Erythroblast (primary cell): Measurements from ENCODE around the gene OLFM1.
"Not testable (repeated sequence)": the region's sequence is repeated elsewhere in the genome, so short reads cannot be mapped to it uniquely, and the experiment has no call there.

Experiments
- DNase-seq, 2 experiments: peaks; one replicate each; lab custom pipeline; 2025; lab: John Stamatoyannopoulos, UW
- GATA1 ChIP-seq: IDR thresholded peaks from 2 replicates; pipeline ENCODE4 v1.6.1; 2011; ENCODE audit warnings: low read depth, mild to moderate bottlenecking, control low read depth, low read length, moderate library complexity
- POLR2A ChIP-seq: IDR thresholded peaks from 2 replicates; pipeline ENCODE4 v1.6.1; 2011; ENCODE audit warnings: mild to moderate bottlenecking, low read length

Gene OLFM1

DNA sequence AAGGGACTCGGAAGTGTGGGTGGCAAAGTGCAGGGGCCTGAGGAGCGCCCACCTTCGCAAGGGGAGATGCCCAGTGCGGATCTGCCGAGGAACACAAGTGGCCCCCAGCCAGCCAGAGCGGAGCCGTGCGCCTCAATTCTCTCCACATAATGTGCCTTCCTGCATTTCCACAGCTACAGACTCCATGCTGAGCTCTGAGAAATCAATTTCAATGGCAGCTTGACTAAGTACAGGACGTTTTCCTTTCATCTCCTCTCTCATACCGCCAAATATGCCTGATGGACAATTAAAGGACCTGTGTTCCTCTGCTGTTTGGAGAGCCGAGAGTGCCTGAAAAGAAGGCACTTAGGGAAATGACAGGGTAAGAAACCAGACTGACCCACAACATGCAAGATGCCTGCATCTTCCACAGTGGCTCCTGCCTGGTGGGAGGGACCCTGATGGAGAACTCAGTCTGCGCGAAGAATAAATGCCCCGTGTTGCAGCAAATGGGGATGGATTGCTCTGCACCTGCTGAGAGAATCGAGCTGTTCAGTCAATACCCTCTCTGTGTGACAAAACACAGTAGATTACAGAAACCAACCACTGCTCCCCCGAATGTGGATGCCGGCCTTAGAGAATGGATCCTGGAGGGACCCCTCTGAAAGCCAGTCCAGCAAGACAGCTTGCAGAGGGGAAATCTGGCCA lies 38.6 kb upstream of the OLFM1 start:
- TF ChIP-seq GATA1, result no peak
- no peak for TF ChIP-seq POLR2A
- DNase-seq, result no peak

DNA sequence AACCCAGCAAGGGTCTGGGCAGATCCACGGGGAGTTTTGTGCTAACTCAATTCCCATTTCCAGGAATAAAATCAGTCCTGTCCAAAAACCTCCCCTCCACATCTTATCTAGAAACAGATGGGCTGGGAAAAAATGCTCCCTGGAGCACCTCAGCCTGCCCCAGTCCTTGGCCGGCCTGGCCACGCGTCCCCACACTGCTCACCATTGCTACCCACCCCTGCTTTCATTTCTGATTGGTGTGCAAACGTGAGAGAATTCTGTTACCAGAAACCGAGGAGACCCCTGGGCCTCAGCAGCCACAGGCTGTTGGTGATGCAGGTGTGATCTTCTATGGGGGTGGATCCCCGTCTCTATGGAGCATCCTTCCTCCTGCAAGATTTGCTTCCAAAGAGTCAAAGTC lies 38.0 kb upstream of the OLFM1 start:
- DNase-seq, result no peak
- TF ChIP-seq POLR2A (no peak), GATA1 (no peak)

DNA sequence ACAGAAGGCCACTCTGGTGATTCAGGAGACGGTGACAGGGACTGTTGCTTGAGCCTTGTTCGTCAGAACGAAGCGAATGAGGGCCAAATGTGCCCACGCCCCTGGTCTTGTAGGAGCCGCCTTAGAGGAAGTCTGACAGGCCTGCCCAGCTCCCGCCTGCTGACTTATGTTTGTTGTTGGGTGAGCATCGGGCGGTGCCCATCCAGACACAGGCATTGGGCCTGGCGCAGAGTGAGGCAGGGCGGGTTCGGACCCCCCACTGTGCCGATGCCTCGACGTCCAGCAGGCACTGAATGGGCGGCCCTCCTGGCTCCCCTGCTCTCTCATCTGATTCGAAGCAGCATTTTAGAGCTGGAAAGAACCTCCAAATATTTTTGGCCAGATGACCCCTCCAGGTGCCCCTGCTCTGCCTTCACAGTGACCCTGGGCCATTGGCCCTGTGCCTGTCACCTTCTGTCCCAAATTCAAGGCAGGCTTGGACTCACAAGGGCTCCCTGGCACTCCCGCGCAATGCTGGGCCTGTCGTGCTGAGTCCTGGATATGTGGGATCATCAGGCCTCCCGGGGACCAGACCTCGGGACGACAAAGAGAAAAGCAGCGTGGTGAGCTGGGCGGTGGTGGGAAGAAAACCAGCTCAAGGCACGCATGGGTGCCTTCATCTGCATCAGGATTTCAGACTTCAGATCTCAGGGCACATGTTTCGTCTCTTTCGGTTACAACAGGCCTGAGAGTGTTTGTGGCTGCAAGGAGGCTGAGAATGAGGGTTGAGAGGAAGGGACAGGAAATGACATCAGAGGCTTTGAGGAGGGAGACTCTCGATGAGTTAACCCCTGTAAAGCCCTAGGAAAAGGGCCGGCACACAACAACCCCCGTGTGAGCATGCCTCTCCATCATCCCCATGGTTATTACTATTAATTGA lies 37.1 kb upstream of the OLFM1 start:
- no peak for DNase-seq
- TF ChIP-seq POLR2A (no peak), GATA1 (no peak)

DNA sequence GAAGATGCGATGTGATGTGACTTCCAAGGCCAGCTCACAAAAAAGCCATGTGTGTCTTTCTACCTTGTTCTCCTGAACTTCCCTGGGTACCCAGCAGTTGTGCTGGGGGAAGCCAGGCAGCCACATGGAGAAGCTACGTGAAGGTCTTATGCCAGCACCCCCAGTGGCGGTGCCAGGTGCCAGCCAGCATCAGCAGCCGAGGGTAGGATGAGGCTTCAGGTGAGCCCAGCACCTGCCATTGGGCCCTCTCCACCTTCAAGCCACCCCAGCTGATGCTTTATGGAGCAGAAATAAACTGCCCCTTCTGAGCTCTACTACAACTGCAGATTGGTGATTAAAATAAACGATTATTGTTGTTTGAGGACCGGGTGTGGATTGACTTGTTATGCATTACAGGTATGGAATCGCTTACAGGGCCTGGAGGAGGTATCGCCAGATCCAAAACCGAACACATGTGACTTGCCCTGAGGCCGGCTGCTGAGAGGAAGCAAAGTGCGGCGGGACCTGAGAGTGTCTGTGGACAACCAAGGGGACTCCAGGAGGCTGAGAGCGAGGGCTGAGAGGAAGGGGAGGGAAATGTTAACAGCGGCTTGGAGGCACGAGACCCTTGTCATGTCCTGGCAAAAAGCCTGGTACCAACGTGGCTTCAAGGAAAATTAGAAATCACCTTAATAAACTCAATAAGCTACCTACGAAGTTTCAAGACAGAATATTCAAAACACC lies 36.0 kb upstream of the OLFM1 start:
- DNase-seq, result no peak
- no peak for TF ChIP-seq POLR2A
- no peak for TF ChIP-seq GATA1

DNA sequence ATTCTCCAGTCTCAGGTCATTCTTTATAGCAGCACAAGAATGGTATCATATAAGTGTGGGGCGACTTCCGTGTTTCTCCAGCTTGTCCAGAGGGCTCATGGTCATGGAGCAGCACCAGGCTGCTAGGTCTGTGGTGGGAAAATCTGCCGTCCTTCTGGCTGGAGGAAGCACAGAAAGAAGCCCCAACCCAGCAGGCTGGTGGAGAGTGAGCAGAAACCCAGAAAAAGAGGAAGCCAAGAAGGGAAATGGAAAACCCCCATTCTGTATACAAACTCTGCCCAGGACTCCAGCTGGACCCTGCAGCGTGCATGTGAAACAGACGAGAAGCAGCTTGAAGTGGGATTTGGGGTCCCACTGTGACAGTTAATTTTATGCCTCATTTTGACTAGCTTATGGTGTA lies 34.3 kb upstream of the OLFM1 start:
- no peak for TF ChIP-seq POLR2A
- no peak for TF ChIP-seq GATA1
- DNase-seq, result no peak

DNA sequence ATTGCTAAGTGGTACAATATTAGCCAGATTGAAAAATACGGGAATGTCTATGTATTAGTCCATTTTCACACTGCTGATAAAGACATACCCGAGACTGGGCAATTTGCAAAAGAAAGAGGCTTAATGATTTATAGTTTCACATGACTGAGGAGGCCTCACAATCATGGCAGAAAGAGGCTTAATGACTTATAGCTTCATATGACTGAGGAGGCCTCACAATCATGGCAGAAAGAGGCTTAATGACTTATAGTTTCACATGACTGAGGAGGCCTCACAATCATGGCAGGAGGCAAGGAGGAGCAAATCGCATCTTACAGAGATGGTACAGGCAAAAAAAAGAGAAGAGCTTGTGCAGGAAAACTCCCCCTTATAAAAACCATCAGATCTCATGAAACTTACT lies 32.3 kb upstream of the OLFM1 start:
- no peak for TF ChIP-seq GATA1
- TF ChIP-seq POLR2A, result no peak
- DNase-seq, result no peak

DNA sequence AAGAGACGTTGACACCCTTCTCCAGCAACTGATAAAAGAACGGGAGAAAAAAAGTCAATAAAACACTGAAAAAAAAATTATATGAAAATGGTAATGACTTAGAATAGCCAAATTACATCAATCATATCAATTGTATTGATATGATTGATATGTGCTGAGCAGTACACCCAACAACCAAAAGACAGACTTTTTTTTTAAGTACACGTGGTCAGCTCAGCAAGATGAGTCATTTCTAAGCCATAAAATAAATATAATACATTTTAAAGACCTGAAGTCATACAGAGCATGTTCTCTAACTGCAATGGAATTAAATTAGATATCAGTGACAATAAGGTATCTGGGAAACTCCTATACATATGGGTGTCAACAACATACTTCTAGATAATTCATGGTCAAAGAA lies 30.9 kb upstream of the OLFM1 start:
- TF ChIP-seq GATA1 (no peak), POLR2A (no peak)

DNA sequence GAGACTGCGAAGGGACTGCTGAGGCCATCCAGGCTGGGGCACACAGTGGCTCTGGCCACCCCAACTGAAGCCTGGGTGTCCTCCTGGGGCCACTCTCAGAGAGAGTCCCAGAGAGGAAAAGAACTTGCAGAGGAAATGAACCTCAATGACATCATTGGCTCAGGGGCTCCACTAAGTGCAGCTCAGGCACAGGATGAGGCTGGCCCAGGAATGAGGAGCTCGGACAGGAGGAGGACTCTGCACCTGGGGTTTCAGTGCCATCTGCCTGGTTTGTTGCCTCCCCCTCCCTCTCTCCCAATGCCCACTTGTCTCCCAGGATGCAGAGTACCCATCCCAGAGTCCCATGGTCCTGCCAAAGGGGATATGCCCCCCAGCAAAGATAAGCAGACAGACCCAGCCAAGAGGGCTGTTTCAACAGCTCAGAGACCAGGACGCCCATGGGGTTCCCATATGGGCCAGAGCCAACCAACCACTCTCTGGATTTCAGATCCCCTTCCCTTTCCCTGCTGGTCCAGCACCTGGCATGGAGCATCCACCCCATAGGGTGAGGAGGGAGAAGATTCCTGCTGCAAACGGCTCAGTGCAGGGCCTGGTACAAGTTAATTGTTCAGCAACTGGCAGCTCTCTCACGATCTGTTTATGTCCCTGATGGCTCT lies 26.9 kb upstream of the OLFM1 start:
- DNase-seq, result no peak

More for the DNA sequence above, 30.9 kb upstream of the OLFM1 start:
- no peak for DNase-seq

DNA sequence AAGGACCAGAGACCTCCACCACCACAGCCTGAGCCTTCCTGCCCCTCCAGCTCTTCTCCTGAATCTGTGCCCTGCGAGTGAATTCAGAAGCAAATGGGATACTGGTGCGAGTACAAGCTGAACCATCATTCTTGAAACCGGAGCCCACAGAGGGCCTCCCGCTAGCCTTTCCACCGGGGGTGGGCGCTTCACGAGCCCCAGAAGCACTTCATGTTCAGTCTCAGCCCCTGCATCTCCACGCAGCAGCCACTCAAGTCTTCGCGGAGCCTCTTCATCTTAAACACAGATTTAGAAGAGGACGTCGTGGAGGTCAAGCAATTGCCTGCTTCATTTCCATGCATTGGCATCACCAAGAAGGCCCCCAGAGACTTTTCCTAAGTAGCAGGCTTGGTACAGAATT lies 26.0 kb upstream of the OLFM1 start:
- TF ChIP-seq POLR2A (no peak), GATA1 (no peak)
- no peak for DNase-seq

More for the DNA sequence above, 26.9 kb upstream of the OLFM1 start:
- TF ChIP-seq POLR2A (no peak), GATA1 (no peak)

DNA sequence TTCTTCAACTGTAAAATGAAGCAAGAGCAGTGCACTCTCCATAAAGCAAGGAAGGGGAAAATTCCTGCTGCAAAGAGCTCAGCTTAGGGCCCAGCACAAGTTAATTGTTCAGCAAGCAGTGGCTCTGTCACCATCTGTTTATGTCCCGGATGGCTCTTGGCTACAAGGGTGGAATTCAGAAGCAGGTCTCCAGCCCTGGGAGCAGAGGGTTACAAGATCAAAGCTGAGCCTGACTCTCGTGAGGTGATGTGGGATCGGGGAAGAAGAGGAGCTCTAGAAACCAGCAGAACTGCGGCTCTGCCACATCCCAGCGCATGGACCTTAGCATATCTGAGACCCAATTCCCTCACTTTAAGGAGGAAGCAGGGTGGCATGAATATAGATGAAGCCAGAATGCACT lies 25.2 kb upstream of the OLFM1 start:
- TF ChIP-seq POLR2A (no peak), GATA1 (no peak)
- DNase-seq, result no peak

DNA sequence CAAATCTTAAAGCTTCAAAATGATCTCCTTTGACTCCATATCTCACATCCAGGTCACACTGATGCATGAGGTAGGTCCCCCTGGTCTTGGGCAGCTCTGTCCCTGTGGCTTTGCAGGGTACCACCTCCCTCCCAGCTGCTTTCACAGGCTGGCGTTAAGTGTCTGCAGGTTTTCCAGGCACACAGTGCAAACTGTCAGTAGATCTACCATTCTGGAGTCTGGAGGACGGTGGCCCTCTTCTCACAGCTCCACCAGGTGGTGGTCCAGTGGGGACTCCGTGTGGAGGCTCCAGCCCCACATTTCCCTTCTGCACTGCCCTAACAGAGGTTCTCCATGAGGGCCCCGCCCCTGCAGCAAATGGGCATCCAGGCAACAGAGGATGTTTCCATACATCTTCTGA lies 24.0 kb upstream of the OLFM1 start:
- DNase-seq, result not testable (repeated sequence)

DNA sequence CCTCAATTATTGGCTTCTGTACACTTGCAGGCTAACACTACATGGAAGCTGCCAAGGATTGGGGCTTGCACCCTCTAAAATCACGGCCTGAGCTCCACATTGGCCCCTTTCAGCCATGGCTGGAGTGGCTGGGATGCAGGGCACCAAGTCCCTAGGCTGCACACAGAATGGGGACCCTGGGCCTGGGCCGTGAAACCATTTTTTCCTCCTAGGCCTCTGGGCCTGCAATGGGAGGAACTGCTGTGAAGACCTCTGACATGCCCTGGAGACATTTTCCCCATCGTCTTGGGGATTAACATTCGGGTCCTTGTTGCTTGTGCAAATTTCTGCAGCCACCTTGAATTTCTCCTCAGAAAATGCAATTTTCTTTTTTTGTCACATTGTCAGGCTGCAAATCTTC lies 23.6 kb upstream of the OLFM1 start:
- DNase-seq, result not testable (repeated sequence)

DNA sequence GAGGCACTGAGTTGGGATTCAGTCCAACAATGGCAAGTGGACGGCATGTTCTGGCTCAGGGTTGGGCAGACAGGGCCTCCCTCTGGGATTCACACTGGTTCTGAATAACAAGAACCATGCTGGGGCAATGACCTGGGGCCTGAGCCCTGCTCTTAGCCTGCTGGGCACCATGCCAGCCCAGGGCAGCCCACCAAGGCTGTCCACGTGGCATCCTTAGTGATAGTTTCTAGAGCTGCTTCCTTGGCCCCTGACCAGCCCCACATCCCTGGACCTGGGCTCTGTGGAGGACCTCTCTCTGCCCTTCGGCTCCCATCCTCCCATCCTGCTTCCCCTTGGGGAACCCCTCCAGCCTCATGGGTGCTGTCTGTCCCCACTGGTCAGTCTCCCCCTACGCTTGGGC lies 22.3 kb upstream of the OLFM1 start:
- TF ChIP-seq POLR2A, result no peak
- no peak for TF ChIP-seq GATA1
- DNase-seq, result no peak

DNA sequence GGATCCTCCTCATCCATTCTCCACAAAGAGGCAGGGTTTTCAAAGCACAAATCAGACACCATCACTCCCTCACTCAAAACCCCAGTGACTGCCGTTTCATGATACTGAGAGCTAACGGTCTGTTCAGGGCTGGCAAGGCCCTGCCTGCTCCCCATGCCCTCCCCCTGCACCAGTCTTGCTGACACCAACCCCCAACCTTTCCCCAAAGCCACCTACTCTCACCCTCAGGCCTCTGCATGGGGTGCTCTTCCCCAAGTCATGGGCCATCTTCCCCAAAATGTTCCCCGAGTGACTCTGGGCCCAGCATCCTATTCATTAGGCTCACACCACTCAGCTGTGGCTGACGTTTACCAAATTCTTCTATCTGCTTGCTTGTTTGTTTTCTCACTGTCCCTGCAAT lies 21.7 kb upstream of the OLFM1 start:
- TF ChIP-seq GATA1 (no peak), POLR2A (no peak)
- DNase-seq, result no peak
